GM19099 (cell line): ENCODE measurements around the gene MME.

Source experiments
- POLR2A ChIP-seq: IDR thresholded peaks from 3 replicates; pipeline ENCODE4 v1.6.1; 2011; ENCODE audit warnings: low read depth; ENCODE audit not compliant: insufficient read length; ENCODE audit errors: extremely low read depth

The MME gene

DNA sequence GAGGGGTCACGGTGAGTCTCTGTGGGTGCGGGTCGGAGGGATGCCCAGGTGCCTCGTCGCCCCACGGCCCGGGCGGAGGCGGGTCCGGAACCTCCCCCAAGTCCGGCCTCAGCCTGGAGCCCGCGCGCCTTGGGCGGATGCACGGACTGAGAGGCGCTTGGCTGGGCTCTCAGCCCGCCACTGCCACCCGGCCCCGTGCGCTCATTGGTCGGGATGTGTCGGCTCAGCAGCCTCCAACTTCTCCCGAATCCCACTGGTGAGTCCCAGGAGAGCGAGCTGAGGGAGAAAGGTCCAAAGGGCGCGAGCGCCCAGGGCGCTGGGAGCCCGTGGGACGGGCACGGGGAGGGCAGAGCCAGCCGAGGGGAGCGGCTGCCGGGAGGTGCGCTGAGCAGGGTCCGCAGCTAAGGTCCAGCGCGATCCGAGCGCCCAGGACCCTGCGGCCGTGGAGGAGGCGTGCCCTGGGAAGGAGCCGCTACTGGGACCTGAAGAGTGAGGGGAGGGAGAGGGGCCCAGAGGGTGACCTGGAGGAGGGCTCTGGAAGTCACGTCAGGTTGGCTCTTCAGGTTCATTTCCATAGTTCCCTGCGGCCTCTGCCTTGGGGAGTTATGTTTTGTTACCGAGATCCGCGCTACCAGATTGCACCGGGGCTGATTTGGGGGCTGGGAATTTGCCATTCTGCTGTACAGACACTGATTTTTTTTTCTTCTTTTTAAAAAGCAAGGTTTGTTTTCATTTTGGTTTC, at the start of gene MME:
Gene MME (plus strand): TSS at position 574 of the 742 bp plus-strand sequence. CDS start 3,849 bp downstream, outside the sequence.
- no peak for TF ChIP-seq POLR2A

GRCh38 chr3:155031186-155031585, 48.9 kb upstream of the MME start:
- no peak for TF ChIP-seq POLR2A

GRCh38 chr3:155032918-155033317, 47.2 kb upstream of the MME start:
- no peak for TF ChIP-seq POLR2A

- TF ChIP-seq POLR2A: no peak
These were observed 45.3 kb upstream of the MME start for GRCh38 chr3:155034786-155035185.

DNA sequence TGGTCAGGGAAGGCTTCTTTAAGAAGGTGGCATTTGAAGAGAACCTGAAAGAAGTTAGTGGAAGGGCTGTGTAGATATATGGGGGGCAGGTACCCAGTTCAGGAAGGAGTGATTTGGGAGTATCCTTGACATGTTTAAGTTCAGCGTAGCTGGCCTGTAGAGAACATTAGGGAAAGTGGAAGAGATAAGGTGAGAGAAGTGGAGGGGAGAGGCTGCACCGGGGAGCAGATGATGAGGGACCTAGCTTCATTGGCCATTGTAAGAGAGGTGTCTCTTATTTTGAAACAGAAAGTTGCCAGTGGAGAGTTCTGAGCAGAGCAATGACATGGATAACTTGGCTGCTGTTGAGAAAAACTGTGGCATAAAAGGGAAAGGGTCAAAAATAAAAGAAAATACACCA, 44.6 kb upstream of the MME start:
- TF ChIP-seq POLR2A: no peak

GRCh38 chr3:155037508-155038202, 42.5 kb upstream of the MME start:
- TF ChIP-seq POLR2A: no peak

- no peak for TF ChIP-seq POLR2A
These were observed 41.9 kb upstream of the MME start for GRCh38 chr3:155038203-155038554.

DNA sequence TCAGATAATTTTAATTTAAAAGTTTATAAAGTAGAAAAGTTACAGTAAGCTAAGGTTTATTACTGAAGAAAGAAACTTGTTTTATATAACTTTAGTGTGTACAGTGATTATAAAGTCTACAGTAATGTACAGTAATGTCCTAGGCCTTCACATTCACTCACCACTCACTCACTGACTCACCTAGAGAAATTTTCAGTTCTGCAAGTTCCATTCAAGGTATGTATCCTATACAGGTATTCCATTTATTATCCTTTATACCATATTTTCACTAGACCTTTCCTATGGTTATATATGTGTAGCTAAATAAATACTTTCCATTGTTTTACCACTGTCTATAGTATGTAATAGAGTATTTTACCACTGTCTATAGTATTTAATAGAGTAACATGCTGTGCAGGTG, 33.2 kb upstream of the MME start:
- TF ChIP-seq POLR2A: no peak

DNA sequence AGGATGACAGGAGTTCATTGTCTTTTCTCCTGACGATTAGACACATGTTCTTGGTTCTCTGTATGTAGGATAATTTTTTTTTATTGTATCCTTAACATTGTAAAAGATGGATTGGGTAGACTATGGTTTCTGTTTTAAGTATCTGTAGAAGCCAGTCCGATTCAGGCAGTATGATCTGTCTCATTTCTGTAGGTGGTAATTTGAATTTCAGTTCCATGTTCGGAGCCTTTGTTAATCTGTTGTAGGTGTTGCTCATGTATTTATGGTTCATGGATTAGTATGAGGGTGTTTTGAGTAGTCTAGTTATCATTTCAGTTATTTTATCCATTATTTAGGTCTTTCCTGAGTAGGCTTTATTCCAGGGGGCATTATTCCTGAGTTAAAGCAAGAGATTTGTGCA, 32.4 kb upstream of the MME start:
- no peak for TF ChIP-seq POLR2A

- no peak for TF ChIP-seq POLR2A
These were observed 30.2 kb upstream of the MME start for GRCh38 chr3:155049959-155050358.

DNA sequence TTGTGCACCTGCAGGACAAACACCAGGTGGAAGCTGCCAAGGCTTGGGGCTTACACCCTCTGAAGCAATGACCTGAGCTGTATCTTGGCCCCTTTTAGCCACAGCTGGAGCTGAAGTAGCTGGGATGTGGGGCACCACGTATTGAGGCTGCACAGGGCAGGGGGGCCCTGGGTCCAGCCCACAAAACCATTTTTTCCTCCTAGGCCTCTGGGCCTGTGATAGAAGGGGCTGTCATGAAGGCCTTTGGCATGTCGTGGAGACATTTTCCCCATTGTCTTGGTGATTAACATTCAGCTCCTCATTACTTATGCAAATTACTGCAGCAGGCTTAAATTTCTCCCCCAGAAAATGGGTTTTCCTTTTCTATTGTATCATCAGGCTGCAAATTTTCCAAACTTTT, 27.6 kb upstream of the MME start:
- no peak for TF ChIP-seq POLR2A

DNA sequence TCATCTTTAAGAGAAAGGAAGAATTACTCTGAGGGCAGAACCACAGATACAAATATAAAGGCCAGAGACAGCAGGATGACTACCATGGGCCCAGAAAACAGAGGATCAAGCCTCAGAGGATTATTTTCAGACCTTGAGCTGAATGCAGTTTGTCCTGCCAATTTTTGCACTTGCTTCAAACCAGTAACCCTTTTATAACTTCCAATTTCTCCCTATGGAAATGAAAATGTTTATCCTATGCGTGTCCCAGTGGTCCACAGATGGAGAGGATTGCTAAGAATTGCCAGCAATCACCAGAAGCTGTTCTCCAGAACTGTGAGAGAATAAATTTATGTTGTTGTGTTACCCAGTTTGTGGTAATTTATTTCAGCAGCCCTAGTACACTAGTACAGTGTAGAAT, 26.4 kb upstream of the MME start:
- no peak for TF ChIP-seq POLR2A

GRCh38 chr3:155064920-155065319, 15.2 kb upstream of the MME start:
- TF ChIP-seq POLR2A: no peak

DNA sequence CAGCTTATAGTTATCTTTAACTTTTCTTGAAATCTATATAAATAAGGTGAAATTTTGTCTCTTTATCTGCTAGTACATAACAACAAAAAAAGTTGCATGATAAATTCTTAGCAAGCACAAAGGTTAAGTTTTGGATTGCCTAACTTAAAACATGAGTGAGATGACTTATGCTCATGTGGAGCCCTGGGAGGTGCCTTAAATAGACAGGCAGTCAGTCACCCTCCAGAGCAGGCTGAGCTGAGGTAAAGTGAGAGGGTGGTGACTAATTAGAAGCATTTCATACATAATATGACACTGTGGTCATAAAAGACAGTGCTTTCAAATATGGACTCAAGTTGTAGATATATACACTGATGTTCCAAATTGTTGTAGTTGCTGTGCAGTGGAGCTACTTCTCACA, 14.6 kb upstream of the MME start:
- TF ChIP-seq POLR2A: no peak

GRCh38 chr3:155069729-155070128, 10.4 kb upstream of the MME start:
- TF ChIP-seq POLR2A: no peak

- no peak for TF ChIP-seq POLR2A
These were observed 9.8 kb upstream of the MME start for GRCh38 chr3:155070316-155070715.
